ENCODE measurements around the gene DNAH11.

The DNAH11 gene

DNA sequence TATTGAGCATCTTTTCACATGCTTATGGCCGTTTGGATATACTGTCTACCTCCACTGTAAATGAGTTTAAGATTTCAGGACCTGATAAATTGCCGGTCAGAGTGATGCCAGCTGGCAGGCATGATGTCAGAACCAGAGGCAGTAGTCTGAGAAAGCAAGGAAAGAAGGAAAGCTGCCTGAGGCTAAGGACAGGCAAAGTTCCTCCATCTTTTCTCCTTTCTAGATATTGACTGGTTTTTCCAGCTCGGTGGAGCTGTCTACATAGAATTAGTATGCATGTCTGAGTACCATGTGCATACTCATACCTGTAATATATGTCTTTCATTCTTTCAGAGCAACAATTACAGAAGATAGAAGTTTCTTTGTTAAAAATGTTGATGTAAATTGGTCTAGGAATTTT, 350.6 kb downstream of the DNAH11 start:
- TF ChIP-seq NFIC (IDR thresholded peaks at IDR 0.05) (no peak), RAD21 (IDR thresholded peaks at IDR 0.05; ENCODE audit: low read depth) (no peak), YY1 (IDR thresholded peaks at IDR 0.05; ENCODE audit: low read depth) (no peak), TCF12 (IDR thresholded peaks at IDR 0.05; ENCODE audit: low read depth) (no peak)
- TF ChIP-seq, protein P1, sequence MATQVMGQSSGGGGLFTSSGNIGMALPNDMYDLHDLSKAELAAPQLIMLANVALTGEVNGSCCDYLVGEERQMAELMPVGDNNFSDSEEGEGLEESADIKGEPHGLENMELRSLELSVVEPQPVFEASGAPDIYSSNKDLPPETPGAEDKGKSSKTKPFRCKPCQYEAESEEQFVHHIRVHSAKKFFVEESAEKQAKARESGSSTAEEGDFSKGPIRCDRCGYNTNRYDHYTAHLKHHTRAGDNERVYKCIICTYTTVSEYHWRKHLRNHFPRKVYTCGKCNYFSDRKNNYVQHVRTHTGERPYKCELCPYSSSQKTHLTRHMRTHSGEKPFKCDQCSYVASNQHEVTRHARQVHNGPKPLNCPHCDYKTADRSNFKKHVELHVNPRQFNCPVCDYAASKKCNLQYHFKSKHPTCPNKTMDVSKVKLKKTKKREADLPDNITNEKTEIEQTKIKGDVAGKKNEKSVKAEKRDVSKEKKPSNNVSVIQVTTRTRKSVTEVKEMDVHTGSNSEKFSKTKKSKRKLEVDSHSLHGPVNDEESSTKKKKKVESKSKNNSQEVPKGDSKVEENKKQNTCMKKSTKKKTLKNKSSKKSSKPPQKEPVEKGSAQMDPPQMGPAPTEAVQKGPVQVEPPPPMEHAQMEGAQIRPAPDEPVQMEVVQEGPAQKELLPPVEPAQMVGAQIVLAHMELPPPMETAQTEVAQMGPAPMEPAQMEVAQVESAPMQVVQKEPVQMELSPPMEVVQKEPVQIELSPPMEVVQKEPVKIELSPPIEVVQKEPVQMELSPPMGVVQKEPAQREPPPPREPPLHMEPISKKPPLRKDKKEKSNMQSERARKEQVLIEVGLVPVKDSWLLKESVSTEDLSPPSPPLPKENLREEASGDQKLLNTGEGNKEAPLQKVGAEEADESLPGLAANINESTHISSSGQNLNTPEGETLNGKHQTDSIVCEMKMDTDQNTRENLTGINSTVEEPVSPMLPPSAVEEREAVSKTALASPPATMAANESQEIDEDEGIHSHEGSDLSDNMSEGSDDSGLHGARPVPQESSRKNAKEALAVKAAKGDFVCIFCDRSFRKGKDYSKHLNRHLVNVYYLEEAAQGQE (IDR thresholded peaks at IDR 0.05; ENCODE audit: low read depth) = no peak
- TF ChIP-seq, protein P2, sequence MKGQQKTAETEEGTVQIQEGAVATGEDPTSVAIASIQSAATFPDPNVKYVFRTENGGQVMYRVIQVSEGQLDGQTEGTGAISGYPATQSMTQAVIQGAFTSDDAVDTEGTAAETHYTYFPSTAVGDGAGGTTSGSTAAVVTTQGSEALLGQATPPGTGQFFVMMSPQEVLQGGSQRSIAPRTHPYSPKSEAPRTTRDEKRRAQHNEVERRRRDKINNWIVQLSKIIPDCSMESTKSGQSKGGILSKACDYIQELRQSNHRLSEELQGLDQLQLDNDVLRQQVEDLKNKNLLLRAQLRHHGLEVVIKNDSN (IDR thresholded peaks at IDR 0.05) = no peak

DNA sequence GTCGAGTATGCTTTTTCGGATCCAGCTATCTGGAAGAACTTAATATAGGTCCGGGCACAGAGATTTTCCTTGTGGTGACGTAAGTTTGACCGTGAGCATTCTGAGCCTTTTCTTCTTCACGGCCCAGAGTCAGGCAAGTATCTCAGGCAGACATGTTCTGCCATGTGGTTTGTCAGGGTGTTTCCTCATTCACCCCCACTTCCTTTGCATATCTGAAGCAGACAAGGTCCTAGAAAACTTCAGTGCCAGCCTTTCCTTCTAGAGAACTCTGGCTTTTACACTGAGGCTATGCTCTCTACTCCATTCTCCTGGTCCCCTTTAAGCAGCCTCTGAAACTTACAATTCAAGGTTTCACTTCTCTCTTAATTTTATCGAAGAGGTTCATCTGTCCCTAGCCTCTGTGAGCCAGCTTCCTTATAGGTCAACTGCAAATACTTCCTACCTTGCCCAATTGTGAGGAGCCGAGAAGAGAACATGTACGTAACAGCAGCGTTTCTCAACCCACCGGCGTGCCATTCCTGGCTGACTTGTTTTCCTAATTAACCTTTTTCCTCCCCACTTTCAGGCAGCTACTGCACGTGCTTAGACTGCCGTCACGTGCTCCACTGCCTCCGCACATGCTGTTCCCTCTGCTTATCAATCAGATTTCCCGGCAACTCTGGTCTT, 355.6 kb downstream of the DNAH11 start:
- TF ChIP-seq CEBPB (IDR thresholded peaks at IDR 0.05) (no peak), EP300 (IDR thresholded peaks at IDR 0.05; ENCODE audit: borderline replicate concordance) (no peak), FOXM1 (IDR thresholded peaks at IDR 0.05; ENCODE audit: borderline replicate concordance, low read depth) (no peak), CREB1 (IDR thresholded peaks at IDR 0.05; ENCODE audit: low read depth) (no peak), TAF1 (IDR thresholded peaks at IDR 0.05; ENCODE audit: low read depth) (no peak)
- TF ChIP-seq, protein P1 (IDR thresholded peaks at IDR 0.05; ENCODE audit: low read depth) = no peak
- TF ChIP-seq, protein P2 (IDR thresholded peaks at IDR 0.05) = no peak
- TF ChIP-seq, protein P3, sequence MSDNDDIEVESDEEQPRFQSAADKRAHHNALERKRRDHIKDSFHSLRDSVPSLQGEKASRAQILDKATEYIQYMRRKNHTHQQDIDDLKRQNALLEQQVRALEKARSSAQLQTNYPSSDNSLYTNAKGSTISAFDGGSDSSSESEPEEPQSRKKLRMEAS (IDR thresholded peaks at IDR 0.05) = no peak

DNA sequence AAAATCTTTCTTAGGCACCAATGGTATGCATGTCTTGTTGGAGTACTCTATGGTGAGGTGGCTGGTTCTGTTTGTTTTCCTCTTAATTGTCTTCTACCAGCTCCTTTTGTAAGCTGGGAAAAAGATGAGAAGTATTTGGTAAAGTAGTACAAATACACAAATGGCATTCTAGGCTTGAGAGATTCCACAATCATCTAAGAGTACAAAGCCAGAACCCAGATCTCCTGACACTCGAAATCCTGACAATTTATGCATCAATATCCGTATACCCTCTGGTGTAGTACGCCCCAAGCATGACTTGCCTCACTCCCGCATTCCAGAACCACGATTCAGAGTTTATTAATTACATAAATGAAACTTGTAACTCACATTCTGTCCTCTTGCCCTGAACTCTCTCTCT, 359.4 kb downstream of the DNAH11 start:
- TF ChIP-seq RAD21 (IDR thresholded peaks at IDR 0.05; ENCODE audit: low read depth) (no peak), TCF12 (IDR thresholded peaks at IDR 0.05; ENCODE audit: low read depth) (no peak), EGR1 (IDR thresholded peaks at IDR 0.05) (no peak), TAF1 (IDR thresholded peaks at IDR 0.05; ENCODE audit: low read depth) (no peak), YY1 (IDR thresholded peaks at IDR 0.05; ENCODE audit: low read depth) (no peak), CEBPB (IDR thresholded peaks at IDR 0.05) (no peak)
- TF ChIP-seq, protein P2 (IDR thresholded peaks at IDR 0.05) = no peak
- TF ChIP-seq, protein P1 (IDR thresholded peaks at IDR 0.05; ENCODE audit: low read depth) = no peak

DNA sequence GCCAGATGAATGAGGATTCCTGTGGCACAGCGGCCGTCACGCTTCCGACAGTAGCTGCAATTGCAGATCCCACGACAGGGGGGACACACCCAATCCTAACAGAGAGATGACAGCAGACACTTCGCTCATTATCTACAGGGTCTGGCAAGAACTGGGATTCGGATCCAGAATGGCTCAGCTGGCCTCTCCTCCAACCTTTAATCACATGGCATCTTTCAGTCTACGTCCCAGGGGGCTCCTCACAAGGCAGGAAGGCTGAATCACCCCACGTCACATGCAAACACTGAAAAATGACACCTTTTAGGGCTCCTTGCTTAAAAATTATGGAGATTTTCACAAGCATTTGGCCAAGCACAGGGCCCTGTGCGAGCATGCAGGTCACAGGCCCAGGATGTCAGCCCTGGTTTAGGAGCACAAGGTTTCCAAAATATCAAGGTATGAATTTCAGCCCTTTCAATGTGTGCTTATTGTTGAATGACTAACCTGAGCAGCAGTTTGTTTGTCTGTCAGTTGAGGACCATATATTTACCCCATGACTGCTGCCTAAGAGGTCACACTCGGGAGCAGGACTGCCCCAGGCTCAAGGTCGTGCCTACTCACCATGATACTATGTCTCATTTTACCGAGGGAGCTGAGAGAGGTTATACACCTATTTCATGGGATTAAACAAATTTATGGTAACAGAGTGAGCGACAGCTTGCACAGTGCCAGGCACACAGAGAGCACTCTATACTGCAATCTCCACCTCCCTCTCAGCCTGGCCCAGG, 360.4 kb downstream of the DNAH11 start:
- TF ChIP-seq TAF1 (IDR thresholded peaks at IDR 0.05; ENCODE audit: low read depth) = no peak
- TF ChIP-seq, protein P2 (IDR thresholded peaks at IDR 0.05) = no peak
- no peak for TF ChIP-seq NFIC (IDR thresholded peaks at IDR 0.05)
- TF ChIP-seq TCF12 (IDR thresholded peaks at IDR 0.05; ENCODE audit: low read depth) = no peak
- TF ChIP-seq EGR1 (IDR thresholded peaks at IDR 0.05) = no peak
- TF ChIP-seq TEAD4 (IDR thresholded peaks at IDR 0.05) = no peak
- TF ChIP-seq CEBPB (IDR thresholded peaks at IDR 0.05) = no peak
- TF ChIP-seq EP300 (IDR thresholded peaks at IDR 0.05; ENCODE audit: borderline replicate concordance) = no peak

Data from Ishikawa (cell line).